Skeletal muscle tissue (tissue), 2 donors: ENCODE measurements around the gene RMDN3. TPM values are rescaled to one million over a fixed set of nuclear protein-coding genes. Genes with fewer than 3 reads are reported as not detected.

ENCODE experiments used
- small RNA-seq: library from RNA; depleted of rRNA; stranded (forward); fragments of <200 nt; gene quantifications from one replicate; pipeline ENCODE3, GENCODE V24; 2014
- total RNA-seq: library from RNA; depleted of rRNA; stranded (reverse); fragments of >200 nt; gene quantifications from one replicate; pipeline ENCODE4 v1.2.3, GENCODE V29; 2014

The RMDN3 gene
- total RNA-seq, 1 donor from 2014 or later = 14.6 TPM

Small RNAs within 50 kb of the gene (small RNA-seq; reads per million reads assigned to genes)
- gene SUMO2P15 = not detected

Other genes with a start within 250 kb of the RMDN3 start
- 11.0 TPM for gene CCDC32, start 190.2 kb downstream of the RMDN3 start, total RNA-seq
- gene RPUSD2, start 186.0 kb downstream of the RMDN3 start, total RNA-seq = 10.4 TPM
- 6.3 TPM for gene KNL1, start 161.0 kb downstream of the RMDN3 start, total RNA-seq
- gene RAD51, start 60.1 kb downstream of the RMDN3 start, total RNA-seq = 1.6 TPM
- gene GCHFR, start 8.8 kb upstream of the RMDN3 start, total RNA-seq = 1.6 TPM
- gene C15orf62, start 14.7 kb upstream of the RMDN3 start, total RNA-seq = not detected
- 19.8 TPM for gene ZFYVE19, start 51.8 kb upstream of the RMDN3 start, total RNA-seq
- gene DNAJC17, start 52.2 kb upstream of the RMDN3 start, total RNA-seq = 10.4 TPM
- gene PPP1R14D, start 73.5 kb upstream of the RMDN3 start, total RNA-seq = not detected
- under 0.01 TPM for gene SPINT1, start 88.8 kb upstream of the RMDN3 start, total RNA-seq
- 1.0 TPM for gene RHOV, start 119.0 kb upstream of the RMDN3 start, total RNA-seq
- gene VPS18, start 139.2 kb upstream of the RMDN3 start, total RNA-seq = 20.9 TPM
- 11.5 TPM for gene DLL4, start 174.1 kb upstream of the RMDN3 start, total RNA-seq
- 0.52 TPM for gene CHAC1, start 198.2 kb upstream of the RMDN3 start, total RNA-seq